Testis (tissue), 2 donors: ENCODE measurements around the gene GFRA1.

Source experiments
- CTCF ChIP-seq, 3 experiments: fragments of 450-650 bp in 2 of 3; fragments of 200-600 bp in 1 of 3; sonication (generic) in 1 of 3; IDR thresholded peaks; one replicate each; pipeline ENCODE4 v1.5.1; 2016 to 2019; ENCODE audit warnings: antibody characterized with exemption in 3 of 3, mild to moderate bottlenecking in 2 of 3, moderate library complexity in 1 of 3
- POLR2A ChIP-seq: fragments of 450-650 bp; IDR thresholded peaks from one replicate; pipeline ENCODE4 v1.6.1; 2017; ENCODE audit warnings: antibody characterized with exemption, mild to moderate bottlenecking, moderate library complexity

- no peak for TF ChIP-seq CTCF (IDR thresholded peaks at IDR 0.05)
- TF ChIP-seq POLR2A = no peak
Observed at GRCh38 chr10:116259638-116260037, 13.4 kb downstream of the GFRA1 start.
